Natural killer cell treated with Interleukin-12 subunit alpha and Interleukin-12 subunit beta and Interleukin-15 and Interleukin-18, amount 100 ng/mL, for 72 hours (primary cell): ENCODE measurements around the gene SSTR4. TPM values are rescaled to one million over a fixed set of nuclear protein-coding genes. Genes with fewer than 3 reads are reported as not detected.

Experiments
- ATAC-seq, 2 donors: fragments of 150-1000 bp; cut with Tn5 transposase in 1 of 2; sonication (Bioruptor Pico), chemical (Tn5 transposase) in 1 of 2; 2 replicates each; pipeline ENCODE4 v1.10.0; 2021
- DNase-seq: peaks from one replicate; pipeline ENCODE4 v3.0.0; 2022; ENCODE audit warnings: low spot score
- H3K27ac Mint-ChIP-seq, 2 donors: 1 replicate in 1 of 2; 2 replicates in 1 of 2; pipeline ENCODE4 v1.8.0; 2022; ENCODE audit warnings: mixed read lengths in 2 of 2, mild to moderate bottlenecking in 1 of 2, moderate library complexity in 1 of 2
- H3K27me3 Mint-ChIP-seq, 2 donors: 1 replicate in 1 of 2; 2 replicates in 1 of 2; pipeline ENCODE4 v1.8.0; 2022; ENCODE audit warnings: mixed read lengths in 2 of 2
- H3K36me3 Mint-ChIP-seq: one replicate; pipeline ENCODE4 v1.8.0; 2022; ENCODE audit warnings: mixed read lengths
- H3K4me1 Mint-ChIP-seq, 2 donors: 1 replicate in 1 of 2; 2 replicates in 1 of 2; pipeline ENCODE4 v1.8.0; 2022; ENCODE audit warnings: low read depth in 2 of 2, mixed read lengths in 2 of 2, mild to moderate bottlenecking in 1 of 2
- H3K4me3 Mint-ChIP-seq: one replicate; pipeline ENCODE4 v1.8.0; 2022; ENCODE audit warnings: mixed read lengths
- H3K9me3 Mint-ChIP-seq: 2 replicates; pipeline ENCODE4 v1.8.0; 2022; ENCODE audit warnings: mixed read lengths
- total RNA-seq, 2 donors: library from RNA; stranded (reverse); gene quantifications; one replicate each; pipeline ENCODE4 v1.2.3, GENCODE V29; 2022

Gene SSTR4
- total RNA-seq, 2 donors from 2014 or later = not detected

- Mint-ChIP-seq H3K27me3 (no peaks in the 10 kb centered on the region), H3K4me3 (no peak overlapping the region), H3K4me1 (no peaks in the 10 kb centered on the region), H3K36me3 (no peaks in the 10 kb centered on the region), H3K9me3 (no peaks in the 10 kb centered on the region), H3K27ac (no peak overlapping the region)
- no peak for DNase-seq
- no peak for ATAC-seq
Observed at GRCh38 chr20:23007886-23008655, 27.0 kb upstream of the SSTR4 start.

GRCh38 chr20:23008667-23009066 lies 26.4 kb upstream of the SSTR4 start:
- Mint-ChIP-seq H3K27ac (no peak overlapping the region), H3K27me3 (no peaks in the 10 kb centered on the region), H3K9me3 (no peaks in the 10 kb centered on the region), H3K4me1 (no peaks in the 10 kb centered on the region), H3K36me3 (no peaks in the 10 kb centered on the region), H3K4me3 (no peak overlapping the region)
- ATAC-seq (no peak), DNase-seq (no peak)

- Mint-ChIP-seq H3K4me3 (no peak overlapping the region), H3K4me1 (no peaks in the 10 kb centered on the region), H3K27ac (no peak overlapping the region), H3K27me3 (no peaks in the 10 kb centered on the region), H3K36me3 (no peaks in the 10 kb centered on the region), H3K9me3 (no peaks in the 10 kb centered on the region)
- no peak for ATAC-seq
- DNase-seq = no peak
Observed at GRCh38 chr20:23009636-23010035, 25.5 kb upstream of the SSTR4 start.

DNA sequence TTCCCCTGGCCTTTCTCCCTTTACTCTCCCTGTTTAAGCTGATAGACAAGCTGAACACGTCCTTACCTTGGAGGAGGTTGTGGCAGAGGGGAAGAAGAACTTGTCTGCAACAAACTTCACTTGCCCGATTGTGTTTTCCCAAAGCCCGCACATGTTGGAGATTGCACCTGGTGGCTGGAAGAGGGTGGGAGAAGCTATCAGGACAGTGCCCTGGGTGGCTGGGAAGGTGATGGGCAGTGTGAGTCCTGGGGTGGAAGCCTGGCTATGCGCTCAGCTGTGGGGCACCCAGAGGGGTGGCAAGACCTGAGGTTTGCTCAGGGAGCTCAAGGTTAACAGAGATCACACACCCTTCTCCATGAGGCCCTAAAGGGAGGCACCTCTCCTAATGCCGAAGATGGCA lies 25.0 kb upstream of the SSTR4 start:
- ATAC-seq = no peak
- no peak for DNase-seq
- Mint-ChIP-seq H3K36me3 (no peaks in the 10 kb centered on the region), H3K9me3 (no peaks in the 10 kb centered on the region), H3K4me3 (no peak overlapping the region), H3K27ac (no peak overlapping the region), H3K27me3 (no peaks in the 10 kb centered on the region), H3K4me1 (no peaks in the 10 kb centered on the region)

DNA sequence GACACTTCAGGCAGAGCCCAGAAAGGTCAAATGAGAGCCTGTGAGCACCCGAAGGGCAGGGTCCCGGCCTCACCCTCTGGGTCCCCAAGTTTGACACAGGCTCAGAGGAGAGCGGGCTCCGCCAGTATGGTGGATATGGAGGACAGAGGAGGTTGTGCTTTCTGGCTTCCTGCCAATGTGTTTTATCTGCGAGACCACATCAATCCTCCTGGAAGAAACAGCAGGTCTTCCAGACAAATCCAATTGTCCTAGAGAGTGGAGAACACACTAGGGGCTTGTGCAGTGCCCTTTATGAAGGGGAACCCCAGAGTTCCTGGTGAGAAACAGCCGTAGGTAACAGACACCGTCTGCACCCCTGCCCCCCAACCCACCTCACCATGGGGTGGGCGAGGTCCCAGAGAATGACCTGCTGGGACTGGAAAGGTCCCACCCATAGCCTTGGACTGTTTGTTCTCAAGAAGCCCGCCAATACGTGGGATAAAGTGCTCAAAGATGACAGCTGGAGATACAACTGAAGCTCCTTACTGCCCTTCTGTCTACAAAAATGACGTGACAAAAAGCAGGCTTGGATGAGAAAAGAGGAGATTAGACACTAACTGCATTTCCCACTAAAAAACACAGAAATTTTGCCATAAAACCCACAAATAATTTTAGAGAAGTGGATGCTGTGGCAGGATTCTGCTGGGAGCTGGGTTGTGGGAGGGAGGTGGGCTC lies 23.9 kb upstream of the SSTR4 start:
- no peaks in the 10 kb centered on the region for H3K27me3 Mint-ChIP-seq
- DNase-seq = no peak
- H3K27ac Mint-ChIP-seq = no peak overlapping the region
- H3K4me3 Mint-ChIP-seq = no peak overlapping the region
- no peaks in the 10 kb centered on the region for H3K9me3 Mint-ChIP-seq
- no peak for ATAC-seq
- H3K36me3 Mint-ChIP-seq = no peaks in the 10 kb centered on the region
- no peaks in the 10 kb centered on the region for H3K4me1 Mint-ChIP-seq

DNA sequence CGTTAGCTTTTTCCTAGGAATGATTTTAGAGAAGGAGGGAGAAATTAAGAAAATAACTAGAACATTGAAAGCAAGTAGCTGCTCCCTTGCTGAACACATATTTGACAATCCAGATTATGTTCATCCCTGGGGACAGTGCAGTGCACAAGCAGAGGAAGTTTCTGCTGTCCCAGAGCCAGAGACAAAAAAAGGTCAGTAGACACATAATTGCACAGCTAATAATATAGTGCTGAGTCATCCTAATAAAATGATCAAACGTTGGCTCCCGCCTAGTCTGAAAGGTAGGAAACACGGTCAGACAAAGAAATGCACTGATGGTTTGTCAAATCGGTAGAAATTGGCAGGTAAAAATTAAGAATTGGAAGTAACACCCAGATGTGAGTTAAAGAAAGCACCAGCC lies 21.7 kb upstream of the SSTR4 start:
- no peaks in the 10 kb centered on the region for H3K36me3 Mint-ChIP-seq
- no peak for ATAC-seq
- no peak overlapping the region for H3K27ac Mint-ChIP-seq
- H3K4me3 Mint-ChIP-seq = no peak overlapping the region
- no peaks in the 10 kb centered on the region for H3K4me1 Mint-ChIP-seq
- DNase-seq = no peak
- no peaks in the 10 kb centered on the region for H3K27me3 Mint-ChIP-seq
- no peaks in the 10 kb centered on the region for H3K9me3 Mint-ChIP-seq

DNA sequence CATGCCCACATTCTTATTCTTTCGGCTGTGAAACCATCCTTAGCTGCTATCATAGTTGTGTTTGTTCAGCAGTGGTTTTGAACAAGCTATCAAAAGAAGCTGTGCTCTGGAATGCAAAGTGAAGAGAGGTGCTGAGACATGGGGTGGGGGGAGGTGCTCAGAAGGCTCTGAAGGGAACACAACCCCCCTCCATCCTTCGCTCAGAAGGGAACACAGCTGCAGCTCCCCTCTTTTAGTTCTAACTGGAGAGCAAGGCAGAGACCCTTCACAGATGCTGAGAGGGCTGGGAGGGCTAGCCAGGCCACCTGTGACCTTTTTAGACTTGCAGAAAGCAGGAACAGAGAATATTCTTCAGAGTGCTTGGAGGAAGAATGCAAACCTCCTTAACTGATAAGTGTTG lies 17.6 kb upstream of the SSTR4 start:
- Mint-ChIP-seq H3K9me3 (no peaks in the 10 kb centered on the region), H3K4me3 (no peak overlapping the region), H3K4me1 (no peaks in the 10 kb centered on the region), H3K36me3 (no peaks in the 10 kb centered on the region), H3K27me3 (peaks cover 3 to 7% of the 10 kb centered on the region in 2 donors), H3K27ac (no peak overlapping the region)
- ATAC-seq (peak in 1 of 2 donors; percentile 40), DNase-seq (no peak)

DNA sequence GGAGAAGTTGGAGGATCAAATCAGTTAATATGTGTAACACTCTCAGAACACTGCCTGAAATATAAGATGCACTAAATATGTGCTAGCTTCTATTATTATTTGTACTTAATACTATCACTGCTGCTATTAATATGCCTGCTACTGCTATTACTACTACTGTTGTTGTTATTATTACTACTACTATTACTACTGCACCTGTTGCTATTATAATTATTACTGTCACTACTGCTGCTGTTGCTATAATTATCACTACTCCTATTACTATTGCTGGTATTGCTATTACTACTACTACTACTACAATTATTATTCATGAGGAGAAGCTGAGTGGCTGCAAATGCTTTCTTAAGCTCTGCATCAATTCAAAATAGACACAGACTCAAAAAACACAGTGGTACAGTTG lies 16.7 kb upstream of the SSTR4 start:
- Mint-ChIP-seq H3K4me1 (no peaks in the 10 kb centered on the region), H3K27ac (no peak overlapping the region), H3K36me3 (no peaks in the 10 kb centered on the region), H3K27me3 (peaks cover 3 to 7% of the 10 kb centered on the region in 2 donors), H3K4me3 (no peak overlapping the region), H3K9me3 (no peaks in the 10 kb centered on the region)
- no peak for ATAC-seq
- DNase-seq = no peak

DNA sequence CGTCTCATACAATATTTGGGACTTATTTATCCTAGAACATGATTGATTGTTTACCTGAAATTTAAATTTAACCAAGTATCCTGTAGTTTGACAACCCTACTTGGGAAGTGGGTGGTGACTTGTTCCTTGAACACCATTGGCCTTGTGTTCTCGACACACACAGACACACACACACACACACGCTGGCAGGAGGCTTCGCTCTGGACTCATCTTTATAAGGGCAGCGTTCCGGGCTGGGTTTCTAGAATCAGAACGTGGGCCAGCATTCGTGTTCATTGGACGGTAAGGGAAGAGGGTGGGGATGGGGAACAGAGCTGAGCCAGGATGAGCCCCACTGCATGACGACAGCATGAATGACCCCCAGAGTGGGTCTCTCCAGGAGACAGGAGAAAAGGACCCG lies 16.2 kb upstream of the SSTR4 start:
- Mint-ChIP-seq H3K27ac (no peak overlapping the region), H3K36me3 (no peaks in the 10 kb centered on the region), H3K9me3 (no peaks in the 10 kb centered on the region), H3K27me3 (peaks cover 3 to 7% of the 10 kb centered on the region in 2 donors), H3K4me3 (no peak overlapping the region), H3K4me1 (no peaks in the 10 kb centered on the region)
- no peak for ATAC-seq
- no peak for DNase-seq

- H3K27ac Mint-ChIP-seq = no peak overlapping the region
- no peaks in the 10 kb centered on the region for H3K36me3 Mint-ChIP-seq
- no peaks in the 10 kb centered on the region for H3K4me1 Mint-ChIP-seq
- DNase-seq = no peak
- ATAC-seq = no peak
- no peaks in the 10 kb centered on the region for H3K9me3 Mint-ChIP-seq
- no peak overlapping the region for H3K4me3 Mint-ChIP-seq
- H3K27me3 Mint-ChIP-seq = peaks cover 3 to 7% of the 10 kb centered on the region in 2 donors
Observed at GRCh38 chr20:23019403-23019802, 15.7 kb upstream of the SSTR4 start.

GRCh38 chr20:23020230-23021018 lies 14.7 kb upstream of the SSTR4 start:
- Mint-ChIP-seq H3K27ac (no peak overlapping the region), H3K4me3 (no peak overlapping the region), H3K4me1 (no peaks in the 10 kb centered on the region), H3K27me3 (peaks cover 3 to 7% of the 10 kb centered on the region in 2 donors), H3K9me3 (no peaks in the 10 kb centered on the region), H3K36me3 (no peaks in the 10 kb centered on the region)
- ATAC-seq (no peak), DNase-seq (no peak)

- Mint-ChIP-seq H3K27ac (no peak overlapping the region), H3K36me3 (no peaks in the 10 kb centered on the region), H3K4me1 (no peaks in the 10 kb centered on the region), H3K4me3 (no peak overlapping the region), H3K27me3 (peaks cover 3 to 7% of the 10 kb centered on the region in 2 donors), H3K9me3 (no peaks in the 10 kb centered on the region)
- DNase-seq (no peak), ATAC-seq (no peak)
Observed at GRCh38 chr20:23021541-23021940, 13.6 kb upstream of the SSTR4 start.

- Mint-ChIP-seq H3K27me3 (peaks cover 3 to 7% of the 10 kb centered on the region in 2 donors), H3K36me3 (no peaks in the 10 kb centered on the region)
Observed at GRCh38 chr20:23021951-23022350, 13.2 kb upstream of the SSTR4 start.

GRCh38 chr20:23022849-23023248 lies 12.3 kb upstream of the SSTR4 start:
- DNase-seq = no peak
- H3K4me1 Mint-ChIP-seq = no peaks in the 10 kb centered on the region
- no peak for ATAC-seq
- no peaks in the 10 kb centered on the region for H3K9me3 Mint-ChIP-seq
- H3K36me3 Mint-ChIP-seq = no peaks in the 10 kb centered on the region
- H3K27ac Mint-ChIP-seq = no peak overlapping the region
- peaks cover 3 to 7% of the 10 kb centered on the region in 2 donors for H3K27me3 Mint-ChIP-seq
- H3K4me3 Mint-ChIP-seq = no peak overlapping the region

More at GRCh38 chr20:23021951-23022350, 13.2 kb upstream of the SSTR4 start:
- Mint-ChIP-seq H3K4me3 (no peak overlapping the region), H3K9me3 (no peaks in the 10 kb centered on the region), H3K4me1 (no peaks in the 10 kb centered on the region), H3K27ac (no peak overlapping the region)
- DNase-seq = no peak
- no peak for ATAC-seq
